WI38 (cell line): Measurements from ENCODE around the gene ROBO4.

Experiments
- H3K4me3 ChIP-seq: 2 replicates; pipeline ENCODE4 v1.5.1; 2011; ENCODE audit warnings: low read depth, mild to moderate bottlenecking, control low read depth, low read length
- TF ChIP-seq, protein P1 (sequence below): IDR thresholded peaks from 2 replicates; pipeline ENCODE4 v1.5.1; 2012; ENCODE audit warnings: low read depth, mild to moderate bottlenecking, control low read depth, low read length

Gene ROBO4

DNA sequence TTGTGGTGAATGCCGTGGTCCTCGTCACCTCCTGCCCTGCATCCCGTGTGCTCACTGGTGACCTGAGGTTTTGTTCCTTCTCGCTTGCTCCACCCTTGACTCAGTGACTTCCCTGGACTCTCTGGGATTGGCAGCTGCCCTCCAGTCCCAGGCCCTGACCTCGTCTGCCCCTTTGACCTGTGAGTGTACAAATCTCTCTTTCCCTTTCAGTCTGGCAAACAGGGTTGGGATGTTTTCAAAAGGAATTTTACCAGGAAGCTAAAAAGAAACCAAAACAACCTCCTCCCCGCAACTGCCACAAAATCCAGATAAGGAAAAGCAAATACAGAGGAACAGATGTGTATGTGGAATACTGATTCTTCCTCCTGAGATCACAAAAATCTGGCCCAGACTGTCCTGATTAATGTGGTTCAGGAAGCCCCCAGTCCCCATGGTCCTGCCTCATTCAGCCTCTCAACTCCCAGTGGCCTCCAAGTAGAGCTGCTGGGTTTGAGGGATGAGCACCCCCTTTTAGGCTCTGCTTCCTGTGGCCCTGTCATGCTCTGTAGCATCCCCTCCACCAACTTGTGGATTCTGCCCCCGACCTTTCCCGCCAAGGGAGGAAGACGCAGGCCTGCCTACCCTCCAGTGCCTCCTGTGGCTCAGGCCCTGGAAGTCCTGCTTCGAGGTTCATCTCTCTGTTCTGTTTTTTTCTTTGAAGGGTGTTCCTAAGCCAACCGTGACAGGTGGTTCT lies 15.2 kb downstream of the ROBO4 start:
- H3K4me3 ChIP-seq, result no peak overlapping the region
- TF ChIP-seq, protein P1, sequence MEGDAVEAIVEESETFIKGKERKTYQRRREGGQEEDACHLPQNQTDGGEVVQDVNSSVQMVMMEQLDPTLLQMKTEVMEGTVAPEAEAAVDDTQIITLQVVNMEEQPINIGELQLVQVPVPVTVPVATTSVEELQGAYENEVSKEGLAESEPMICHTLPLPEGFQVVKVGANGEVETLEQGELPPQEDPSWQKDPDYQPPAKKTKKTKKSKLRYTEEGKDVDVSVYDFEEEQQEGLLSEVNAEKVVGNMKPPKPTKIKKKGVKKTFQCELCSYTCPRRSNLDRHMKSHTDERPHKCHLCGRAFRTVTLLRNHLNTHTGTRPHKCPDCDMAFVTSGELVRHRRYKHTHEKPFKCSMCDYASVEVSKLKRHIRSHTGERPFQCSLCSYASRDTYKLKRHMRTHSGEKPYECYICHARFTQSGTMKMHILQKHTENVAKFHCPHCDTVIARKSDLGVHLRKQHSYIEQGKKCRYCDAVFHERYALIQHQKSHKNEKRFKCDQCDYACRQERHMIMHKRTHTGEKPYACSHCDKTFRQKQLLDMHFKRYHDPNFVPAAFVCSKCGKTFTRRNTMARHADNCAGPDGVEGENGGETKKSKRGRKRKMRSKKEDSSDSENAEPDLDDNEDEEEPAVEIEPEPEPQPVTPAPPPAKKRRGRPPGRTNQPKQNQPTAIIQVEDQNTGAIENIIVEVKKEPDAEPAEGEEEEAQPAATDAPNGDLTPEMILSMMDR, result no peak

DNA sequence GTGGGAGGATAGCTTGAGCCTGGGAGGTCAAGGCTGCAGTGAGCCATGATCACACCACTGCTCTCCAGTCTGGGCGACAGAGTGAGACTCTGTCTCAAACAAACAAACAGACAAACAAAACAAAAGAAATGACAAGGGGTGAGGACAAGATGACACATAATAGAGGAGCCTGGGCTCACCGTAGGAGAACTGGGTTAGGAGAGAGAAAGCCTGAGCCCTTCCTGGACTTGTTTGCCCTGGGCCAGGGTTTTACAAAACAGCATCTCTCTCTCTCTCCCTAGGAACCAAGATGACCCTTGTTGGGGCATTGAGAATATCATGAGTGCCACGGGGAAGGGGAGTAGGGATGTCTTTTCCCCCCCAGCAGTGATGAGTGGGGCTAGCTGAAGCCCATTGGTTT lies 16.7 kb downstream of the ROBO4 start:
- TF ChIP-seq, protein P1, result no peak
- H3K4me3 ChIP-seq, result no peak overlapping the region

DNA sequence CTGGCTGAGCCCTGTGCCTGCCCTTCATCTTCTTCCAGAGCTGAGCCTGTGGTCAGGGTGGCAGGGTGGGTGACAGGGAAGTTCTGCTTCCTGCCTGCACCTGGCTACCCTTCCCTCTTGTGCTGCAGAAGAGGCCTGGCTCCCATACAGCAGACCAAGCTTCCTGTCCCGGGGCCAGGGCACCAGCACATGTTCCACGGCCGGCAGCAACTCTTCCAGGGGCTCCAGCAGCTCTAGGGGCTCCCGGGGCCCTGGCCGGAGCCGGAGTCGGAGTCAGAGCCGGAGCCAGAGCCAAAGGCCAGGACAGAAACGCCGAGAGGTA lies 17.4 kb downstream of the ROBO4 start:
- TF ChIP-seq, protein P1, result no peak
- no peak overlapping the region for H3K4me3 ChIP-seq

DNA sequence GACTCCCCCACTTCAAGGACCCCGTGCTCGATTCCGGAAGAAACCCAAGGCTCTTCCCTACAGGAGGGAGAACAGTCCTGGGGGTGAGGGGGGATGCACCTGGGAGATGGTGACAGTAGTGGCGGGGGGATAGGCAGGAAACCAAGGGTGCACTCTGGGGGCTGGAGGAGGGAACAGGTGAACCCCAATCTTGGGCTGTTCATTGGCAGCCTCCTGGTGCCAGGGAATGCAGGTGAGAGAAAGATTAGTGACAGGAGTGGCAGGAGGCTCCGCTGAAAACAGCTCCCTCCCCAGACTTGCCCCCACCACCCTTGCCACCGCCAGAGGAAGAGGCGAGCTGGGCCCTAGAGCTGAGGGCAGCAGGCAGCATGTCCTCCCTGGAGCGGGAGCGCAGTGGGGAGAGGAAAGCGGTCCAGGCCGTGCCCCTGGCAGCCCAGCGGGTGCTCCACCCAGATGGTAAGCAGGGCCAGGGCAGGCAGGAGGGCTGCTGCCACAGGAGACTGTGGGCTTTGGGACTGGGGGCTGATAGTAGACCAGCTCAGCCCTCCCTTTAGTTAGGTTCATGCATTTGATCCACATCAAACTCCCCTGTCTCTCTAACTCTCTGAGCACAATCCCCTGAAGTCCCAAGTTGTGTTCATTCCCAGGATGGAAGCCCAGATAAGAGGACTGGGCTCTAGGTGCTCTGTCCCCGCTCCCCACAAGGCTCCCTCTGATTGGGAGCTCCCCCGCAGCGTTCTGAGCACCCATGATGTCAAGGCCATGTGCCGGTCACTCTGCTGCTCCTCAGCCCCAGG lies 18.0 kb downstream of the ROBO4 start:
- H3K4me3 ChIP-seq, result no peak overlapping the region
- TF ChIP-seq, protein P1, result no peak

DNA sequence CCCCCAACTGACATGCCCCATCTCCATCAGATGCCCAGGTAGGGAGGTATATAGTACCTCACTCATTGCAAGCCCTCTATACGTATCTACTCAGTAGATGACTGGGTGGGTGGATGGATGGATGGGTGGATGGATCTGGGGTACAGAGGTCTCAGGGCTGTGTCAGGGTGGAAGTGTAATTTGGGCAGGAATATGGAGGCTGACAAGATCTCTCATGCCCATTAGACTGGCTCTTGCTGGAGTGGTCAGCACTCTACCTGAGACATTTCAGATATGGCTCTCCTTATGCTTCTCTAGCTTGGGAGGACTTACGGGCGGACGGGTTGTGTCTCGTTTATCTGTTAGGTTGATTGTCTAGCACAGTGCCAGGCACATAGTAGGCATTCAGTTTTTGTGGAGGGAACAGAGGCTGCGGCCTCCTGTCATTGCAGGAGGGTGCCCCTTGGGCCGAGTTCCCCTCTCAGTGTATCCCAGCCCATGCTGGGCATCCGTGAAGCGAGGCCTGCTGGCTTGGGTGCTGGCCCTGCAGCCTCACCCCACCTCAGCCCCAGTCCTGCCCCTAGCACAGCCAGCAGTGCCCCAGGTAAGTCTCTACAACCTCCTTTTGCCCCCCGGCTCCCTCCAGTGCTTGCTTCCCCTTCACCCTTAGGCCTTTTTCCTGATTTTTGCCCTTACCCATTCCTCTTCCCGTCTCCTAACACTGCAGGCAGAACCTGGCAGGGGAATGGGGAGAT lies 18.7 kb downstream of the ROBO4 start:
- TF ChIP-seq, protein P1, result no peak
- H3K4me3 ChIP-seq, result no peak overlapping the region

DNA sequence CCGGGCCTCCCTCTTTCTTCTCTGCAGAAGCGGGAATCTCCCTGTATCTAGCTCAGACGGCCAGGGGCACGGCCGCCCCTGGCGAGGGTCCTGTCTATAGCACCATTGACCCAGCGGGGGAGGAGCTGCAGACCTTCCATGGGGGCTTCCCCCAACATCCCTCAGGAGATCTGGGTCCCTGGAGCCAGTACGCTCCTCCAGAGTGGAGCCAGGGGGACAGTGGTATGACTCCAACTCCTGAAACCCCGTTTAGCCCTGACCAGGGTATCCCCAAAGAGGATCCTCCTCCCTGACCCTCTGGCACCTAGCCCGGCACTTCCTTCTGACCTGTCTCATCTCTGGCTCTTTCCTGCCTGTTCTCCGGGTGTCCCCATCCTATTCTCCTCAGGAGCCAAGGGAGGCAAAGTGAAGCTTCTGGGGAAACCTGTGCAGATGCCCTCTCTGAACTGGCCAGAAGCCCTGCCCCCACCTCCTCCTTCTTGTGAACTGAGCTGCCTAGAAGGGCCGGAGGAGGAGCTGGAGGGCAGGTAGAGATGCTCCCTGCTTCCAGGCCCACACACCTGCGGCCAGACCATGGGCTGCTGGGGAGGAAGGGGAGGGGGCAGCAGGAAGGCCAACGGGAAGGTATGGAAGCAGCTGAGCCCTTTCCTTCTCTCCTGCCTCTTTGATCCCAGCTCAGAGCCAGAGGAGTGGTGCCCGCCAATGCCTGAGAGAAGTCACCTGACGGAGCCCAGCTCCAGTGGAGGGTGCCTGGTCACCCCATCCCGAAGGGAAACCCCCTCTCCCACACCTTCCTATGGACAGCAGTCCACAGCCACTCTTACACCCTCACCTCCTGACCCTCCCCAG lies 19.5 kb downstream of the ROBO4 start:
- TF ChIP-seq, protein P1, result no peak
- no peak overlapping the region for H3K4me3 ChIP-seq
